Stimulated activated CD8-positive, alpha-beta memory T cell treated with anti-CD3 and anti-CD28 coated beads, Interleukin-15, amount 100 ng/mL, for 24 hours (primary cell): ENCODE results near the gene FBXL19.

Source experiments
- DNase-seq: peaks from one replicate; pipeline ENCODE4 v3.0.0-alpha.2; 2020; ENCODE audit warnings: low read depth

Gene FBXL19

DNA sequence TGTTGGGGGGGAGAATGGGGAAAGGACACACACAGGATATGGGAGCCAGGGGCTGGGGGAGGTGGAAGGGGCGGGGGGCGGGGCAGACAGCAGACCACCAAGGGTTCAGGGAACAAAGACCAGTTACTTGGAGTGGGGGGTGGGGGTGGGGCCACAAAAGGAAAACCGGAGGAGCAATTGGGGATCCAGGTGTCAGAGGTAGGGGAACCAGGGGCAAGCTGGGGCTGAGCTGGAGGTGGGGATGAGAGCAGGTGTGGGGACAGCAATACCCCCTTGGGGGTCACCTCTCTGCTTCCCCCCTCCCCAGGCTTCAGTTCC, 24.1 kb downstream of the FBXL19 start:
- no peak for DNase-seq

GRCh38 chr16:30947859-30948666, 24.7 kb downstream of the FBXL19 start:
- no peak for DNase-seq

GRCh38 chr16:30948667-30949649, 25.6 kb downstream of the FBXL19 start, which contains the start of gene ORAI3:
Gene ORAI3, plus strand, starts transcription at chr16:30949068. Its CDS starts 222 bp downstream, at chr16:30949290.
- DNase-seq = no peak

DNA sequence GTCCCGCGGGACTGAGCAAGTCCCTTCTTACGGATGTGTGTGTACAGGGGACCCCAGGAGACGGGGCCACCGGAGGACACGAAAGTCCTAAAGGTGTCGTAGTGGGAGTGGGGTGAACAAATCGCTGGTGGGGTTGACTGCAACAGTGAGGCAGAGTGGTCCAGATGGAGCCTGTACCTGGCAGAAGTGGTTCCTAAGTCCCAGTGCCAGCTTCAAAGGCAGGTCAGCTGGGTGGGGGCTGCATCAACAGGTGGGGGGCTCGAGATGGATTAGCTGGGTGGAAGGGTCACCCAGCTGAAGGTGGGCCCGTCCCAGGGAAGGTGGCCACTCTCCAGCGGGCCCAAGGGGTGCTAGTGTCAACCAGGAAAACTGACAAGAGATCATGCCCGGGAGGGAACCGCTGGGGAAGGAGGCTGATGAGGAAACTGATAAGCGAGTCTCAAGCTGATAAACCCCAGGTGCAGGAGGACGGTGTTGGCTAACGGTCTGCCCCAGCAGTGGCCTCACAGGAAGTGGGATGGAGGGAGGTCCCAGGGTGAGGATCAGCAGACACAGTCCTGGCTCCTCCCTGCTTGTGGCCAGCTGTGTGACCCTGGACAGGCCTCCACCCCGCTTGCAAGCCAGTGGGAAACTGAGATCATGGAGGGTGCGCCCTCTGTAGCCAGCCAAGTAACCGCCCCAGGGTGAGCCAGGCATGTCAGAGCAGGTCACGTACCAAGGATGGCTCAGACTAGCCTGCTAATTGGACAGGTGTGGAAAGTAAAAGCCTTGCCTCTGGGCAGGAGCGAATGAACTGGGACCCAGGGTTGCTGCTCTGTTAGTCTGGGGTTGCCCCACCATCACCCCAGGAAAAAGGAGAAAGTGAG, 26.5 kb downstream of the FBXL19 start:
- DNase-seq = no peak

DNA sequence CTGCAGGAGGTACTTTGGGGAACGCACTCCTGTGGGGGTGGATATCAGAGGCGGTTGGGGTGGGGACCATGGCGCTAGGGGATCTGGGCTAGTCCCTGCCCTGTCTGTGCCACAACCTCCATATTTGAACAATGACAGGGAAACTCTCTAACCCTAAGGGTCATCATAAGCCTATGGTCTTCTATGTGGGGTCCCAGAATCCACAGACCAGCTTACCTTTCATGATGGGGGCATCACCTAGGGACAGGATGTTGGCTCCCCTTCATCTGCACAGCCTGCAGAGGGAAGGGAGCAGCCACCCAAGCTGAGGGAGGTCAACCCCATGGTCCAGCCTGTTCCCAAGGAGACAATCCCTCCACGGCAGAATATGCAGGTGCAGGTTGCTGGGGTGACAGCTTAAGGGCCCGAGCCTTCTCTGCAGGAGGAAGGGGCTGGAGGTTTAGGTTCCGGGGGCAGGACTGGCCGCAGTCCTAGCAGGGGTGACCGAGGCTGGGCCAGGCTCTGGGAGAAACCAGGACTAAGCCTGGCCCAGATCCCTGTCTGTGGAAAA, 27.2 kb downstream of the FBXL19 start:
- no peak for DNase-seq

- DNase-seq = no peak
Observed at GRCh38 chr16:30951193-30951592, 27.8 kb downstream of the FBXL19 start.

GRCh38 chr16:30951750-30952149, 28.4 kb downstream of the FBXL19 start:
- DNase-seq = no peak

- DNase-seq = no peak
Observed at GRCh38 chr16:30953111-30953510, 29.7 kb downstream of the FBXL19 start.

DNA sequence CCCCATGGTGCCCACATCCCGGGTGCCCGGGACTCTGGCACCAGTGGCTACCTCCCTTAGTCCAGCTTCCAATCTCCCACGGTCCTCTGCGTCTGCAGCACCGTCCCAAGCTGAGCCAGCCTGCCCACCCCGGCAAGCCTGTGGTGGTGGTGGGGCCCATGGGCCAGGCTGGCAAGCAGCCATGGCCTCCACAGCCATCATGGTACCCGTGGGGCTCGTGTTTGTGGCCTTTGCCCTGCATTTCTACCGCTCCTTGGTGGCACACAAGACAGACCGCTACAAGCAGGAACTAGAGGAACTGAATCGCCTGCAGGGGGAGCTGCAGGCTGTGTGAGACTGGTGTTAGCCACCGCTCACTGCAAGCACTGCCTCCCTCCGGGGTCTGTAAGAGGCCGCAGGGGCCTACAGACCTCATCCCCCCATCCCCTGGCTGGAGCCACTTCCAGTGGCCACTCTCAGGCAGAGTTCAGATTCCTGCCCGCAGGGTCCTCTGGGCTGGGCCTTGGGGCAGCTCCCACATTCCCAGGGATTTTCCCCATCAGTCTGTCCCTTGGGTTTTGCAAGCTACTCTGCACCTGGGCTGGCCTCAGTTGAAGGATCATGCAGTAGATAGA, 30.2 kb downstream of the FBXL19 start:
- no peak for DNase-seq

DNA sequence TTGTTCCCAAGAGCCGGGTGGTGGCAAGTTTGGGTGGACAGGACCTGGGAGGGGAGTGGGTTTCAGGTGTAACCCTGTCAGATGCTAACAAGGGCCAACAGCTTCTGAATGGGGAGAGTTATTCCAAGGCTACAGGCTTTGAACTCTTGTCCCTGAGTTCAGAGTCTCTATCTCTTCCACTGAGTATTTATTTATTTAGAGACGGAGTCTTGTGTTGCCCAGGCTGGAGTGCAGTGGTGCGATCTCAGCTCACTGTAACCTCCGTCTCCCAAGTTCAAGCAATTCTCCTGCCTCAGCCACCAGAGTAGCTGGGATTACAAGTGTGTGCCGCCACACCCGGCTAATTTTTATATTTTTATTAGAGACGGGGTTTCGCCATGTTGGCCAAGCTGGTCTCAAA, 31.6 kb downstream of the FBXL19 start:
- DNase-seq = no peak

- peak; percentile 87 for DNase-seq
Observed at GRCh38 chr16:30956601-30957455, 33.5 kb downstream of the FBXL19 start.

DNA sequence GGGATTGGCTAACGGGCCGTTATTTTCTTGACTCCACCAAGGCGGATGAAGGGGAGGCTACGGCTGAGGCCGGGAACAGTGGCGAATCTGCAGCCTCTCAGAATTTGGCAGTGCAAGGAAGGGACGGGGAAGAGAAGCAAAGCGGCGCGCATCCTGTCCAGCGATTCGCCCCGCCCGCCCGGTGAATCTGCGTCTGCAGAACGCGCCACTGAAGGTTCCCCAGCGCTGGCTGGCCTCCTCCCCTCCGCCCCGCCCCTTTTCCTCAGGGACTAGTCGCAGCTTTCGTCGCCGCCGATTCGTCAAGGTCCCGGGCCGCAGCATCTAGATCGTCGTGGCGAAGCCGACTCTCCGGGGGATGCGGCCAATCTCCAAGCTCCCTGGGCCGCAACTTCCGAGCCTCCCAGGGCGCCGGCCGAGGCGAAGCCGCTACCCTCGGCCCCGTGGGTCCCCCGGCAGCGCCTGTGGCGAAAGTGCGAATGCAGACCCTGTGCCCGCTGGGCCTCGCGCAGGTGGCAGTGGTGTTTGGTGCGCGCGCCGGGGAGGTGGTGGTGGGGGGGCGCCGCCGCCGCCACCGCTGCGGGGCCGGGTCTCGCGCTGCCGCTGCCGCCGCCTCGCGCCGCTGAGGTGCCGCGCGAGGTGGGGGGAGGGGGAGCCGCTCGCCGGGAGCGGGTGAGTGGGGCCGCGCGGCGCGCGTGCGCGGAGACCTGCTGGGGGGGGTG, 34.2 kb downstream of the FBXL19 start, which contains the start of gene SETD1A:
TSS of gene SETD1A (plus strand) at position 299 of the 719 bp plus-strand sequence. CDS start 978 bp downstream, outside the sequence.
- DNase-seq = peak; percentile 91

GRCh38 chr16:30958175-30959079, 35.1 kb downstream of the FBXL19 start:
- DNase-seq = no peak

GRCh38 chr16:30961384-30961783, 38.0 kb downstream of the FBXL19 start:
- no peak for DNase-seq

GRCh38 chr16:30963925-30964511, 40.6 kb downstream of the FBXL19 start:
- no peak for DNase-seq

DNA sequence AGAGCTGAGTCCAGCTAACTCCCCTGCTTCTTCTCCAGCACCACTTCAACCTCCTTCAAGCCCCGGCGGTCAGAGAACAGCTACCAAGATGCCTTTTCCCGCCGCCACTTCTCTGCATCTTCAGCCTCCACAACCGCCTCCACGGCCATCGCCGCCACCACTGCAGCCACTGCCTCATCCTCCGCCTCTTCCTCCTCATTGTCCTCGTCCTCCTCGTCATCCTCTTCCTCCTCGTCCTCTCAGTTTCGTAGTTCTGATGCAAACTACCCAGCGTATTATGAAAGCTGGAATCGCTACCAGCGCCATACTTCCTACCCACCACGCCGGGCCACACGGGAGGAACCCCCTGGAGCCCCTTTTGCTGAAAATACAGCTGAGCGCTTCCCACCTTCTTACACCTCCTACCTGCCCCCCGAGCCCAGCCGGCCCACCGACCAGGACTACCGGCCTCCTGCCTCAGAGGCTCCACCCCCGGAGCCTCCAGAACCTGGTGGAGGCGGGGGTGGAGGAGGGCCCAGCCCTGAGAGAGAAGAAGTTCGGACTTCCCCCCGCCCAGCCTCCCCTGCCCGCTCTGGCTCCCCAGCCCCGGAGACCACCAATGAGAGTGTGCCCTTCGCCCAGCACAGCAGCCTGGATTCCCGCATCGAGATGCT, 41.3 kb downstream of the FBXL19 start:
- DNase-seq = no peak

DNA sequence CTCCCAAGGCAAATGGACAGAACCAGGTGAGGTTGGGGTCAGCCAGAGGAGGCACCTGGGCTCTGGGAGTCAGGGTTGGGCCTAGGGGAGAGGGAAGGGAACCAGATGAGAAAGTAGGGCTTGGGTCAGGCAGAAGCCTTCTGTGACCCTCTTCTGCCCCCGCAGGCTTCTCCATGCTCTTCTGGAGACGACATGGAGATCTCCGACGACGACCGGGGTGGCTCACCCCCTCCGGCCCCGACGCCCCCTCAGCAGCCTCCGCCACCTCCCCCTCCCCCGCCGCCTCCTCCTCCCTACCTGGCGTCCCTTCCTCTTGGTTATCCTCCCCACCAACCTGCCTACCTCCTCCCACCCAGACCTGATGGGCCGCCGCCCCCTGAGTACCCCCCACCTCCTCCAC, 42.1 kb downstream of the FBXL19 start:
- DNase-seq = no peak
